ENCODE measurements around the gene JAKMIP1.

JAKMIP1 gene

GRCh38 chr4:6107114-6107791 lies 93.1 kb downstream of the JAKMIP1 start:
- Histone ChIP-seq H3K4me3 (ENCODE audit: low read depth, low read length) (no peak overlapping the region), H3K27ac (no peak overlapping the region), H3K27me3 (replicated peaks) (no peaks in the 10 kb centered on the region), H3K36me3 (replicated peaks) (no peaks in the 10 kb centered on the region)
- no peak for DNase-seq
- TF ChIP-seq CTCF (IDR thresholded peaks at IDR 0.05; ENCODE audit: low read depth, low read length, missing control alignments): no peak
- in situ Hi-C loops (cut with HindIII; ENCODE audit: low pct_ligation_motif_present, low sequenced_read_pairs): no loop called here

- no peak overlapping the region for H3K27ac ChIP-seq
- in situ Hi-C loops (cut with HindIII; ENCODE audit: low pct_ligation_motif_present, low sequenced_read_pairs): no loop called here
- no peak for DNase-seq
- no peaks in the 10 kb centered on the region for H3K36me3 ChIP-seq (replicated peaks)
- no peak overlapping the region for H3K4me3 ChIP-seq (ENCODE audit: low read depth, low read length)
- H3K27me3 ChIP-seq (replicated peaks): no peaks in the 10 kb centered on the region
- no peak for TF ChIP-seq CTCF (IDR thresholded peaks at IDR 0.05; ENCODE audit: low read depth, low read length, missing control alignments)
These were observed 94.2 kb downstream of the JAKMIP1 start for GRCh38 chr4:6106156-6106555.

- H3K36me3 ChIP-seq (replicated peaks): no peaks in the 10 kb centered on the region
- in situ Hi-C loops (cut with HindIII; ENCODE audit: low pct_ligation_motif_present, low sequenced_read_pairs): no loop called here
- no peaks in the 10 kb centered on the region for H3K27me3 ChIP-seq (replicated peaks)
- H3K27ac ChIP-seq: no peak overlapping the region
- no peak for DNase-seq
- H3K4me3 ChIP-seq (ENCODE audit: low read depth, low read length): no peak overlapping the region
- TF ChIP-seq CTCF (IDR thresholded peaks at IDR 0.05; ENCODE audit: low read depth, low read length, missing control alignments): no peak
These were observed 94.9 kb downstream of the JAKMIP1 start for GRCh38 chr4:6105311-6105911.

- in situ Hi-C loops (cut with HindIII; ENCODE audit: low pct_ligation_motif_present, low sequenced_read_pairs): no loop called here
- H3K4me3 ChIP-seq (ENCODE audit: low read depth, low read length): no peak overlapping the region
- no peaks in the 10 kb centered on the region for H3K27me3 ChIP-seq (replicated peaks)
- TF ChIP-seq CTCF (IDR thresholded peaks at IDR 0.05; ENCODE audit: low read depth, low read length, missing control alignments): no peak
- no peaks in the 10 kb centered on the region for H3K36me3 ChIP-seq (replicated peaks)
- H3K27ac ChIP-seq: no peak overlapping the region
- DNase-seq: no peak
These were observed 95.7 kb downstream of the JAKMIP1 start for GRCh38 chr4:6104541-6105130.

GRCh38 chr4:6097581-6097980 lies 102.8 kb downstream of the JAKMIP1 start:
- Histone ChIP-seq H3K36me3 (replicated peaks) (no peaks in the 10 kb centered on the region), H3K4me3 (ENCODE audit: low read depth, low read length) (no peak overlapping the region), H3K27ac (no peak overlapping the region), H3K27me3 (replicated peaks) (no peaks in the 10 kb centered on the region)
- TF ChIP-seq CTCF (IDR thresholded peaks at IDR 0.05; ENCODE audit: low read depth, low read length, missing control alignments): no peak
- in situ Hi-C loops (cut with HindIII; ENCODE audit: low pct_ligation_motif_present, low sequenced_read_pairs): no loop called here
- no peak for DNase-seq

Data from brain microvascular endothelial cell (primary cell).